HepG2 (cell line): ENCODE measurements around the gene TXNRD1. TPM values are rescaled to one million over a fixed set of nuclear protein-coding genes. Genes with fewer than 3 reads are reported as not detected.

Source experiments
- DMAP1 ChIP-seq: IDR thresholded peaks from 2 replicates; pipeline ENCODE4 v1.6.1; 2016
- FOXO1 ChIP-seq: sonication (generic); formaldehyde crosslinking; IDR thresholded peaks from 2 replicates; pipeline ENCODE4 v1.4.0; 2020; ENCODE audit warnings: missing genetic modification reagents
- GFI1 ChIP-seq: sonication (generic); formaldehyde crosslinking; IDR thresholded peaks from 2 replicates; pipeline ENCODE4 v1.5.0; 2020; ENCODE audit warnings: missing genetic modification reagents, mild to moderate bottlenecking, borderline replicate concordance
- MBNL3 ChIP-seq: fragments of 250-450 bp; sonication (Bioruptor Pico); conservative IDR thresholded peaks from 2 replicates; pipeline ENCODE4 v1.8.0; 2022; ENCODE audit warnings: mild to moderate bottlenecking, inconsistent platforms
- SSRP1 ChIP-seq: IDR thresholded peaks from 2 replicates; pipeline ENCODE4 v1.6.1; 2016; ENCODE audit warnings: control low read depth
- U2AF1 ChIP-seq: fragments of 200-400 bp; formaldehyde crosslinking; optimal IDR thresholded peaks from 2 replicates; pipeline ENCODE3; 2017; ENCODE audit warnings: mild to moderate bottlenecking, low read depth, low read length
- ZNF737 ChIP-seq: sonication (generic); formaldehyde crosslinking; IDR thresholded peaks from 2 replicates; pipeline ENCODE4 v1.5.0; 2020; ENCODE audit warnings: missing genetic modification reagents, mild to moderate bottlenecking, borderline replicate concordance
- polyA plus RNA-seq, 8 experiments: library from polyadenylated mRNA; depleted of rRNA in 3 of 8; stranded (reverse) in 7 of 8; unstranded in 1 of 8; fragments of >200 nt; fragmentation: Illumina TruSeq in 4 of 8; extraction: Trizol in 4 of 8; gene quantifications; 2 replicates each; pipeline versions ENCODE4 v1.2.1 to v1.2.3, GENCODE V29; 2011 to 2016; ENCODE audit warnings: low read depth in 4 of 8, missing spikeins in 1 of 8, mixed read lengths in 1 of 8; ENCODE audit not compliant: insufficient read depth in 1 of 8
- total RNA-seq, 5 experiments: library from RNA; depleted of rRNA; stranded (reverse); fragments of >200 nt; fragmentation: Illumina TruSeq; extraction: Trizol; gene quantifications; 2 replicates each; pipeline ENCODE4 v1.2.3, GENCODE V29; 2016; ENCODE audit warnings: low read depth in 1 of 5
- TF ChIP-seq, protein P1 (sequence below): sonication (generic); formaldehyde crosslinking; IDR thresholded peaks from 2 replicates; pipeline ENCODE4 v1.4.0; 2020; ENCODE audit warnings: mild to moderate bottlenecking, missing genetic modification reagents, borderline replicate concordance
- TF ChIP-seq, protein P2 (sequence below): sonication (generic); formaldehyde crosslinking; IDR thresholded peaks from 2 replicates; pipeline ENCODE4 v1.5.0; 2020; ENCODE audit warnings: missing genetic modification reagents

The TXNRD1 gene
- total and polyA plus RNA-seq, 2 of the 13 experiments (the other 11 are each of a cell fraction or from before 2014, with no cell fraction given), result 54.0 to 190 TPM

DNA sequence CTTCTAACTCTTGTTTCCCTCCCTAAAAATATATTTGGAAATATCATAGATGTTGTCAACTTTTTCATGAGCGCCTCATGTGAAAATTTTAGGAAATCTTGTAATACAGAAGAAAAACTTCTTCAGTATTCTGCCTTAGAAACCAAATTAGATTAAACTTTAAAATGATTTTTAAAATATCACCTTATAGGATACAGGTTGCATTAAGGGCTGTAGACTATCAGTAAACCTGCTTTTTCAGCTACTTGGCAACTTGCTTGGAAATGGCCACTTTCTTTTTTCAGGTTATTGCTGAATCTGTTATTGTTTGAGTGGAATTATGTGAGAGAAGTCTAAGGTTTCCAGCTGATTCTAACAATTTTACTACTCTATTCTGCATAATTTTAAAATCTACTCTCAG lies 97.1 kb downstream of the TXNRD1 start (continued):
- TF ChIP-seq, protein P1, sequence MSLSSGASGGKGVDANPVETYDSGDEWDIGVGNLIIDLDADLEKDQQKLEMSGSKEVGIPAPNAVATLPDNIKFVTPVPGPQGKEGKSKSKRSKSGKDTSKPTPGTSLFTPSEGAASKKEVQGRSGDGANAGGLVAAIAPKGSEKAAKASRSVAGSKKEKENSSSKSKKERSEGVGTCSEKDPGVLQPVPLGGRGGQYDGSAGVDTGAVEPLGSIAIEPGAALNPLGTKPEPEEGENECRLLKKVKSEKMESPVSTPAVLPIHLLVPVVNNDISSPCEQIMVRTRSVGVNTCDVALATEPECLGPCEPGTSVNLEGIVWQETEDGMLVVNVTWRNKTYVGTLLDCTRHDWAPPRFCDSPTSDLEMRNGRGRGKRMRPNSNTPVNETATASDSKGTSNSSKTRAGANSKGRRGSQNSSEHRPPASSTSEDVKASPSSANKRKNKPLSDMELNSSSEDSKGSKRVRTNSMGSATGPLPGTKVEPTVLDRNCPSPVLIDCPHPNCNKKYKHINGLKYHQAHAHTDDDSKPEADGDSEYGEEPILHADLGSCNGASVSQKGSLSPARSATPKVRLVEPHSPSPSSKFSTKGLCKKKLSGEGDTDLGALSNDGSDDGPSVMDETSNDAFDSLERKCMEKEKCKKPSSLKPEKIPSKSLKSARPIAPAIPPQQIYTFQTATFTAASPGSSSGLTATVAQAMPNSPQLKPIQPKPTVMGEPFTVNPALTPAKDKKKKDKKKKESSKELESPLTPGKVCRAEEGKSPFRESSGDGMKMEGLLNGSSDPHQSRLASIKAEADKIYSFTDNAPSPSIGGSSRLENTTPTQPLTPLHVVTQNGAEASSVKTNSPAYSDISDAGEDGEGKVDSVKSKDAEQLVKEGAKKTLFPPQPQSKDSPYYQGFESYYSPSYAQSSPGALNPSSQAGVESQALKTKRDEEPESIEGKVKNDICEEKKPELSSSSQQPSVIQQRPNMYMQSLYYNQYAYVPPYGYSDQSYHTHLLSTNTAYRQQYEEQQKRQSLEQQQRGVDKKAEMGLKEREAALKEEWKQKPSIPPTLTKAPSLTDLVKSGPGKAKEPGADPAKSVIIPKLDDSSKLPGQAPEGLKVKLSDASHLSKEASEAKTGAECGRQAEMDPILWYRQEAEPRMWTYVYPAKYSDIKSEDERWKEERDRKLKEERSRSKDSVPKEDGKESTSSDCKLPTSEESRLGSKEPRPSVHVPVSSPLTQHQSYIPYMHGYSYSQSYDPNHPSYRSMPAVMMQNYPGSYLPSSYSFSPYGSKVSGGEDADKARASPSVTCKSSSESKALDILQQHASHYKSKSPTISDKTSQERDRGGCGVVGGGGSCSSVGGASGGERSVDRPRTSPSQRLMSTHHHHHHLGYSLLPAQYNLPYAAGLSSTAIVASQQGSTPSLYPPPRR (CRISPR knock-in tag), result no peak
- TF ChIP-seq DMAP1 (CRISPR knock-in tag) (no peak), GFI1 (CRISPR knock-in tag) (no peak), U2AF1 (no peak), FOXO1 (CRISPR knock-in tag) (no peak), MBNL3 (CRISPR knock-in tag) (no peak), SSRP1 (no peak), ZNF737 (CRISPR knock-in tag) (no peak)
- TF ChIP-seq, protein P2, sequence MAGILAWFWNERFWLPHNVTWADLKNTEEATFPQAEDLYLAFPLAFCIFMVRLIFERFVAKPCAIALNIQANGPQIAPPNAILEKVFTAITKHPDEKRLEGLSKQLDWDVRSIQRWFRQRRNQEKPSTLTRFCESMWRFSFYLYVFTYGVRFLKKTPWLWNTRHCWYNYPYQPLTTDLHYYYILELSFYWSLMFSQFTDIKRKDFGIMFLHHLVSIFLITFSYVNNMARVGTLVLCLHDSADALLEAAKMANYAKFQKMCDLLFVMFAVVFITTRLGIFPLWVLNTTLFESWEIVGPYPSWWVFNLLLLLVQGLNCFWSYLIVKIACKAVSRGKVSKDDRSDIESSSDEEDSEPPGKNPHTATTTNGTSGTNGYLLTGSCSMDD (CRISPR knock-in tag), result no peak
